Natural killer cell (primary cell): ENCODE measurements around the gene RRAD. TPM values are rescaled to one million over a fixed set of nuclear protein-coding genes. Genes with fewer than 3 reads are reported as not detected.

ENCODE experiments used
- ATAC-seq, 3 donors: fragments of 150-1000 bp in 2 of 3; fragments of 200-7000 bp in 1 of 3; cut with Tn5 transposase; 1 replicate in 1 of 3; 2 replicates in 2 of 3; pipeline ENCODE4 v1.10.0; 2021; ENCODE audit warnings: mild to moderate bottlenecking in 2 of 3, moderate library complexity in 2 of 3
- DNase-seq, 2 donors: peaks; one replicate each; pipeline versions ENCODE4 v3.0.0 to v3.0.0-alpha.2; 2013 to 2021; ENCODE audit warnings: mixed read lengths in 1 of 2
- H3K27ac ChIP-seq: one replicate; pipeline ENCODE4 v1.5.1; 2013; ENCODE audit warnings: mild to moderate bottlenecking, low read length
- H3K27me3 ChIP-seq: one replicate; pipeline ENCODE4 v1.6.1; 2013; ENCODE audit warnings: low read length; ENCODE audit not compliant: control insufficient read depth, insufficient read depth
- H3K36me3 ChIP-seq: one replicate; pipeline ENCODE4 v1.6.1; 2013; ENCODE audit warnings: low read length; ENCODE audit not compliant: control insufficient read depth, insufficient read depth
- H3K4me1 ChIP-seq: one replicate; pipeline ENCODE4 v1.6.1; 2013; ENCODE audit warnings: low read length; ENCODE audit not compliant: control insufficient read depth, insufficient read depth
- H3K4me3 ChIP-seq: one replicate; pipeline ENCODE4 v1.5.1; 2013; ENCODE audit warnings: low read length
- H3K9me3 ChIP-seq: one replicate; pipeline ENCODE4 v1.6.1; 2013; ENCODE audit warnings: low read length; ENCODE audit not compliant: control insufficient read depth, insufficient read depth
- H3K27ac Mint-ChIP-seq, 2 donors: one replicate each; pipeline ENCODE4 v1.8.0; 2022; ENCODE audit warnings: mild to moderate bottlenecking in 2 of 2, mixed read lengths in 2 of 2, moderate library complexity in 1 of 2
- H3K27me3 Mint-ChIP-seq, 2 donors: one replicate each; pipeline ENCODE4 v1.8.0; 2022; ENCODE audit warnings: low read depth in 2 of 2, mixed read lengths in 2 of 2
- H3K36me3 Mint-ChIP-seq: one replicate; pipeline ENCODE4 v1.8.0; 2022; ENCODE audit warnings: mixed read lengths
- H3K4me1 Mint-ChIP-seq, 2 donors: one replicate each; pipeline ENCODE4 v1.8.0; 2022; ENCODE audit warnings: mixed read lengths in 2 of 2
- H3K4me3 Mint-ChIP-seq: one replicate; pipeline ENCODE4 v1.8.0; 2022; ENCODE audit warnings: mild to moderate bottlenecking, moderate library complexity, mixed read lengths
- H3K9me3 Mint-ChIP-seq, 2 donors: one replicate each; pipeline ENCODE4 v1.8.0; 2022; ENCODE audit warnings: mixed read lengths in 2 of 2
- CTCF ChIP-seq: fragments of 200-600 bp; IDR thresholded peaks from one replicate; pipeline ENCODE4 v1.8.0; 2022; ENCODE audit warnings: antibody characterized with exemption
- WGBS: methylation state at CpG from one replicate; pipeline ENCODE4 v1.1.7; 2013; ENCODE audit warnings: missing lambda C conversion rate; ENCODE audit not compliant: insufficient coverage; 5-methylcytosine and 5-hydroxymethylcytosine counted together
- intact Hi-C: fragments of 100-400 bp; cut with micrococcal nuclease; formaldehyde crosslinking; loops from one replicate; pipeline ENCODE4 v1.14.2; 2022
- total RNA-seq, 4 donors: library from RNA; stranded (reverse); fragments of 120-200 nt in 1 of 4; gene quantifications; one replicate each; pipeline versions ENCODE4 v1.2.3 to v1.2.4, GENCODE V29; 2013 to 2022

RRAD gene
- total RNA-seq, 3 donors from 2014 or later (not counting 1 experiment from before 2014, with no cell fraction given) = 1.8 to 4.5 (median 2.8) TPM

GRCh38 chr16:66972983-66973382 is 47.6 kb upstream of the RRAD start:
- intact Hi-C loops = no loop called here
- H3K4me3 Mint-ChIP-seq = no peak overlapping the region
- Histone ChIP-seq H3K4me3 (no peak overlapping the region), H3K27me3 (no peaks in the 10 kb centered on the region), H3K36me3 (no peaks in the 10 kb centered on the region), H3K27ac (no peak overlapping the region), H3K4me1 (no peaks in the 10 kb centered on the region), H3K9me3 (no peaks in the 10 kb centered on the region)
- no peak overlapping the region for H3K27ac Mint-ChIP-seq
- H3K36me3 Mint-ChIP-seq = no peaks in the 10 kb centered on the region
- H3K27me3 Mint-ChIP-seq = no peaks in the 10 kb centered on the region
- no peak for TF ChIP-seq CTCF
- no peak for ATAC-seq
- 92% methylated on average over 9 of the region's 9 CpGs for WGBS
- H3K9me3 Mint-ChIP-seq = no peaks in the 10 kb centered on the region
- H3K4me1 Mint-ChIP-seq = no peaks in the 10 kb centered on the region
- no peak for DNase-seq

GRCh38 chr16:66970775-66971720 is 45.7 kb upstream of the RRAD start:
- 84% methylated on average over 10 of the region's 10 CpGs for WGBS
- H3K4me1 Mint-ChIP-seq = no peaks in the 10 kb centered on the region
- H3K9me3 Mint-ChIP-seq = no peaks in the 10 kb centered on the region
- Histone ChIP-seq H3K4me3 (no peak overlapping the region), H3K36me3 (no peaks in the 10 kb centered on the region), H3K27ac (no peak overlapping the region), H3K27me3 (no peaks in the 10 kb centered on the region), H3K4me1 (no peaks in the 10 kb centered on the region), H3K9me3 (no peaks in the 10 kb centered on the region)
- intact Hi-C loops = no loop called here
- ATAC-seq = no peak
- H3K27ac Mint-ChIP-seq = no peak overlapping the region
- DNase-seq = no peak
- H3K27me3 Mint-ChIP-seq = no peaks in the 10 kb centered on the region
- no peak for TF ChIP-seq CTCF
- H3K4me3 Mint-ChIP-seq = no peak overlapping the region
- no peaks in the 10 kb centered on the region for H3K36me3 Mint-ChIP-seq

GRCh38 chr16:66968847-66969246 is 43.5 kb upstream of the RRAD start:
- Histone ChIP-seq H3K27me3 (no peaks in the 10 kb centered on the region), H3K27ac (no peak overlapping the region), H3K36me3 (no peaks in the 10 kb centered on the region), H3K4me3 (no peak overlapping the region), H3K9me3 (no peaks in the 10 kb centered on the region), H3K4me1 (no peaks in the 10 kb centered on the region)
- Mint-ChIP-seq H3K27me3 (peaks cover 7 to 10% of the 10 kb centered on the region in 2 donors), H3K36me3 (no peaks in the 10 kb centered on the region), H3K4me3 (no peak overlapping the region), H3K4me1 (no peaks in the 10 kb centered on the region), H3K9me3 (no peaks in the 10 kb centered on the region), H3K27ac (no peak overlapping the region)
- intact Hi-C loops = no loop called here
- no peak for ATAC-seq
- DNase-seq = no peak
- no peak for TF ChIP-seq CTCF
- 85% methylated on average over 5 of the region's 5 CpGs for WGBS
